CD14-positive monocyte (primary cell): ENCODE data around the gene ABCB8. TPM values are rescaled to one million over a fixed set of nuclear protein-coding genes. Genes with fewer than 3 reads are reported as not detected.

Source experiments
- DNase-seq, 3 donors: peaks; one replicate each; pipeline ENCODE4 v3.0.0-alpha.2; 2011 to 2022
- H2AFZ ChIP-seq: 2 replicates; pipeline ENCODE4 v1.6.0; 2012; ENCODE audit warnings: mild to moderate bottlenecking, low read depth, low read length, inconsistent platforms; ENCODE audit not compliant: insufficient read depth, poor library complexity, severe bottlenecking
- H3K27ac ChIP-seq, 2 donors: 1 replicate in 1 of 2; 2 replicates in 1 of 2; pipeline ENCODE4 v1.5.1; 2012 to 2013; ENCODE audit warnings: low read length in 2 of 2, control low read depth in 1 of 2, inconsistent platforms in 1 of 2, low read depth in 1 of 2, mild to moderate bottlenecking in 1 of 2
- H3K27me3 ChIP-seq, 2 donors: one replicate each; pipeline versions ENCODE4 v1.6.0 to v1.6.1; 2011 to 2013; ENCODE audit warnings: low read length in 2 of 2; ENCODE audit not compliant: control insufficient read depth in 2 of 2, insufficient read depth in 2 of 2
- H3K36me3 ChIP-seq, 2 donors: replicated peaks in 1 of 2; 1 replicate in 1 of 2; 2 replicates in 1 of 2; pipeline versions ENCODE4 v1.5.1 to v1.6.1; 2012 to 2013; ENCODE audit warnings: low read length in 2 of 2, control low read depth in 1 of 2, inconsistent platforms in 1 of 2, mild to moderate bottlenecking in 1 of 2; ENCODE audit not compliant: insufficient read depth in 2 of 2, control insufficient read depth in 1 of 2
- H3K4me1 ChIP-seq, 2 donors: 1 replicate in 1 of 2; 2 replicates in 1 of 2; pipeline versions ENCODE4 v1.5.1 to v1.6.1; 2012 to 2013; ENCODE audit warnings: low read length in 2 of 2, control low read depth in 1 of 2, inconsistent platforms in 1 of 2, mild to moderate bottlenecking in 1 of 2, moderate library complexity in 1 of 2; ENCODE audit not compliant: insufficient read depth in 2 of 2, control insufficient read depth in 1 of 2
- H3K4me2 ChIP-seq: replicated peaks from 2 replicates; pipeline ENCODE3; 2012; ENCODE audit warnings: low read length, moderate library complexity, mild to moderate bottlenecking; ENCODE audit not compliant: poor library complexity, severe bottlenecking; ENCODE audit errors: extremely low read depth
- H3K4me3 ChIP-seq, 3 experiments: fragments of 200-600 bp in 1 of 3; sonication (generic) in 1 of 3; replicated peaks in 1 of 3; 1 replicate in 2 of 3; 2 replicates in 1 of 3; pipeline ENCODE4 v1.5.1; 2011 to 2013; ENCODE audit warnings: low read length in 3 of 3, mild to moderate bottlenecking in 3 of 3, control low read depth in 2 of 3, low read depth in 2 of 3, inconsistent platforms in 1 of 3, moderate library complexity in 1 of 3
- H3K79me2 ChIP-seq: 2 replicates; pipeline ENCODE4 v1.6.0; 2012; ENCODE audit warnings: mild to moderate bottlenecking, control low read depth, inconsistent platforms, low read length, moderate library complexity; ENCODE audit not compliant: insufficient read depth
- H3K9ac ChIP-seq: 2 replicates; pipeline ENCODE4 v1.6.0; 2017; ENCODE audit warnings: low read length, mild to moderate bottlenecking; ENCODE audit not compliant: insufficient read depth, poor library complexity, severe bottlenecking
- H3K9me3 ChIP-seq, 2 donors: replicated peaks in 1 of 2; 1 replicate in 1 of 2; 2 replicates in 1 of 2; pipeline versions ENCODE4 v1.5.1 to v1.6.1; 2012 to 2013; ENCODE audit warnings: low read length in 2 of 2, control low read depth in 1 of 2; ENCODE audit not compliant: control insufficient read depth in 1 of 2, insufficient read depth in 1 of 2
- H4K20me1 ChIP-seq: 2 replicates; pipeline ENCODE4 v1.6.0; 2012; ENCODE audit warnings: mild to moderate bottlenecking, low read length, control low read depth, moderate library complexity; ENCODE audit not compliant: insufficient read depth
- H3K27ac Mint-ChIP-seq, 7 donors: one replicate each; pipeline ENCODE4 v1.8.0; 2020; ENCODE audit warnings: mild to moderate bottlenecking in 7 of 7, mixed read lengths in 7 of 7, moderate library complexity in 6 of 7, inconsistent platforms in 2 of 7
- H3K27me3 Mint-ChIP-seq, 3 donors: one replicate each; pipeline ENCODE4 v1.8.0; 2021 to 2022; ENCODE audit warnings: low read depth in 3 of 3, mild to moderate bottlenecking in 3 of 3, mixed read lengths in 3 of 3, moderate library complexity in 3 of 3, inconsistent platforms in 1 of 3
- H3K36me3 Mint-ChIP-seq, 2 donors: one replicate each; pipeline ENCODE4 v1.8.0; 2020; ENCODE audit warnings: mixed read lengths in 2 of 2, inconsistent platforms in 1 of 2, mild to moderate bottlenecking in 1 of 2
- H3K4me1 Mint-ChIP-seq: one replicate; pipeline ENCODE4 v1.8.0; 2020; ENCODE audit warnings: mild to moderate bottlenecking, mixed read lengths
- H3K4me3 Mint-ChIP-seq, 2 donors: one replicate each; pipeline ENCODE4 v1.8.0; 2020; ENCODE audit warnings: mild to moderate bottlenecking in 2 of 2, mixed read lengths in 2 of 2, moderate library complexity in 1 of 2
- H3K9me3 Mint-ChIP-seq, 7 donors: one replicate each; pipeline ENCODE4 v1.8.0; 2020 to 2022; ENCODE audit warnings: mixed read lengths in 7 of 7, mild to moderate bottlenecking in 6 of 7, moderate library complexity in 6 of 7, inconsistent platforms in 2 of 7
- WGBS: methylation state at CpG from one replicate; pipeline ENCODE4 v1.1.5; 2013; ENCODE audit warnings: missing lambda C conversion rate; ENCODE audit not compliant: insufficient coverage; 5-methylcytosine and 5-hydroxymethylcytosine counted together
- intact Hi-C, 2 donors: fragments of 100-400 bp; cut with micrococcal nuclease; formaldehyde crosslinking; loops; one replicate each; pipeline versions ENCODE4 v1.15.0 to v1.15.1; 2023
- polyA plus RNA-seq, 3 donors: library from polyadenylated mRNA; depleted of rRNA in 1 of 3; unstranded in 2 of 3; stranded (reverse) in 1 of 3; fragments of 300-500 nt in 2 of 3; fragments of >200 nt in 1 of 3; fragmentation: Illumina TruSeq in 2 of 3; gene quantifications; 1 replicate in 2 of 3; 2 replicates in 1 of 3; pipeline ENCODE4 v1.2.3, GENCODE V29; 2012 to 2021
- TF ChIP-seq, protein P1 (sequence below): fragments of 200-600 bp; IDR thresholded peaks from one replicate; pipeline ENCODE4 v1.8.0; 2022; ENCODE audit warnings: antibody characterized with exemption, mild to moderate bottlenecking

ABCB8 gene
- polyA plus RNA-seq, 3 donors = 9.3 to 19.9 (median 9.5) TPM

DNA sequence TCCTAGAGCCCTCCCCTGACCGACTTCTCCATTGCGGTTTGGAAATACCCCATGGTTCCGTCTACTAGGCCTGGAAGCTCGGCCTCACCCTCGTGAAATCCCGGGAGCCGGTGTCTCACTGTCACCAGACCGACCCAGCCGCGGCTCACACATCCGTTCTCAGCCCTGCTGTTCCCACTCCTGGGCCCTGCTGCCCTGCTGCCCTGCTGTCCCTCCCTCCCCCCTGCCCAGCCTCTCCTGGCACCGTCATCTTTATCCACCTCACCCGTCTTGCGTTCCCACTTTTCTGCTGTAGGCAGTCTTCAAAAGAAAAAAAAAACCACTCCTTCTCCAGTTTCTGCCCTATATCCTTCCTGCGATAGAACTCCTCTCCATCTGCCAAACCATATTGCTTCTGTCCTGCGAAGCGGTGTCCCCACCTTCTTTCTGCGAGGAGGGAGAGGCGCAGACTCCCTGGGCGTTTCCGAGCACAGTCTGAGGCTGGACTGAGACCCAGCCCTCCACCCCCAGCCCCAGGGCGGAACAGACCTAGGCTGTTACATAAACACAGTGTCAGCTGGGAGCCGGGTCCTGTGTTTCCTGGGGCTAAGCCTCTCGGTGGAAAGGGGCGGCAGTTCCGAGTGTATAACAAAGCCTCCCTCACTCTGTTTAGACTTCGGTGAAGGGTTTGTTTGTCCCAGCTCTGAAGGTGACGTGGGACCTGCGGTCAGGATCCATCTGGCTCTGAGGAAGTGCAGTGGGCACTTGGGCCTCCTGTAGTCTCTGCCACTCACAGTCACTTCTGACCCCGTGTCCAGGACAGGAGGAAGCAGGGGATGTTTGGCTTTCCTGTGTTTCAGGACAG, 60.8 kb downstream of the ABCB8 start:
- H3K36me3 ChIP-seq = peaks cover 2 to 15% of the 10 kb centered on the region in 2 donors
- H3K4me3 ChIP-seq = peak overlapping the region; percentile 40 to 95 (median 73)
- peaks cover 47 to 62% of the 10 kb centered on the region in 2 donors for H3K4me1 ChIP-seq
- peak overlapping the region; percentile 92 for H3K4me2 ChIP-seq
- H3K27me3 ChIP-seq = no peaks in the 10 kb centered on the region
- Mint-ChIP-seq H3K4me1 (peaks cover 53% of the 10 kb centered on the region), H3K27ac (peak overlapping the region; percentile 99 to 100 (median 99)), H3K9me3 (peaks cover 0 to 3% (median 0%) of the 10 kb centered on the region in 7 donors), H3K36me3 (peaks cover 19 to 21% of the 10 kb centered on the region in 2 donors), H3K27me3 (peaks cover 0 to 2% (median 0%) of the 10 kb centered on the region in 3 donors), H3K4me3 (peak overlapping the region; percentile 90 to 94)
- under 1% methylated on average over 25 of the region's 30 CpGs for WGBS
- peak; percentile 96 to 99 (median 96) for DNase-seq
- no peak overlapping the region for H2AFZ ChIP-seq
- TF ChIP-seq, protein P1, sequence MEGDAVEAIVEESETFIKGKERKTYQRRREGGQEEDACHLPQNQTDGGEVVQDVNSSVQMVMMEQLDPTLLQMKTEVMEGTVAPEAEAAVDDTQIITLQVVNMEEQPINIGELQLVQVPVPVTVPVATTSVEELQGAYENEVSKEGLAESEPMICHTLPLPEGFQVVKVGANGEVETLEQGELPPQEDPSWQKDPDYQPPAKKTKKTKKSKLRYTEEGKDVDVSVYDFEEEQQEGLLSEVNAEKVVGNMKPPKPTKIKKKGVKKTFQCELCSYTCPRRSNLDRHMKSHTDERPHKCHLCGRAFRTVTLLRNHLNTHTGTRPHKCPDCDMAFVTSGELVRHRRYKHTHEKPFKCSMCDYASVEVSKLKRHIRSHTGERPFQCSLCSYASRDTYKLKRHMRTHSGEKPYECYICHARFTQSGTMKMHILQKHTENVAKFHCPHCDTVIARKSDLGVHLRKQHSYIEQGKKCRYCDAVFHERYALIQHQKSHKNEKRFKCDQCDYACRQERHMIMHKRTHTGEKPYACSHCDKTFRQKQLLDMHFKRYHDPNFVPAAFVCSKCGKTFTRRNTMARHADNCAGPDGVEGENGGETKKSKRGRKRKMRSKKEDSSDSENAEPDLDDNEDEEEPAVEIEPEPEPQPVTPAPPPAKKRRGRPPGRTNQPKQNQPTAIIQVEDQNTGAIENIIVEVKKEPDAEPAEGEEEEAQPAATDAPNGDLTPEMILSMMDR = no peak
- H3K79me2 ChIP-seq = peaks cover 52% of the 10 kb centered on the region
- peaks cover 70% of the 10 kb centered on the region for H4K20me1 ChIP-seq
- intact Hi-C loops = loop anchor here in 1 of 2 donors (2.0 to 10.0 kb wide), 4 partner anchors 30 to 714 kb away; partner anchors contain the start of genes ABCB8, SLC4A2 and ZNF775
- H3K27ac ChIP-seq = peak overlapping the region; percentile 97 to 99
- peak overlapping the region; percentile 90 for H3K9ac ChIP-seq
- no peaks in the 10 kb centered on the region for H3K9me3 ChIP-seq

DNA sequence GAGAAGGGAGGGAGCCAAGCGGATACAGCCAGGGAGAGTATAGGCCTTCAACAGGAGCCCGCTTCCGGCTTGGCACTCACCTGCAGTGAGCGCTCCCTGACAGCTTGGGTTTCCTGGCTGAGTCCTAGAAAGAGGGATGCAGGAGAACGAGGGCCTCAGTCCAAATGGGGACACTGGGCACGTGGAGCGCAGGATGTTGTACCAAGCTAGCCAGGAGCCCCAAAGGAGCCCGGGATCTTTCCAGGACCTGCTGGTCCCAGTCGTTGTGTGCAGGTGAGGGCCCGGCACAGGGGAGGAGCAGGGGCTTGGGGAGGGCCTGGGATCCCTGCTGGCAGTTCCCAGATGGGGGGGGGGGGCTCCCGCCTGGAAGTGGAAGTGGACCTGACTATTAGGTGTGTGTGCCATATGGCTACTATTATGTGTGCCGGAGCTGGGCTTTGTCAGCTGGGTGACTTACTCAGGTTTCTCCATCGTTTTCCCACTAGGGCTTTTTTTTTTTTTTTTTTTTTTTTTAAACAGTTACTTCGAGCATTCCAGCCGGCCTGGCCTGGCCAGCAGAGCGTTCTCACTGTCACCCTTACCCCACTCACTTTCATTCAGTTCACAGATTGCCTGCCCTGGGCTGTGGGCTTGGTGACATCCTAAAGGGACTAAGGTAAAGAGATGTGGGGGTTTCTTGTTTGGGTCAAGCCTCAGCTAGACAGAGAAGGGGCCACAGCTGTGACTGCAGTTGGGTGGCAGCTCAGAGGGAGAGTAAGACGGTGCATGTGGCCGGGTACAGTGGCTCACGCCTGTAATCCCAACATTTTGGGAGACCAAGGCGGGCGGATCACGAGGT, 61.9 kb downstream of the ABCB8 start:
- intact Hi-C loops = loop anchor here (2.0 to 10.0 kb wide), 5 partner anchors 31 to 715 kb away; partner anchors contain the start of genes ABCB8 (in 1 of the 2), SLC4A2 (in 1 of the 2) and ZNF775 (in 1 of the 2)
- Histone ChIP-seq H3K27ac (peak overlapping the region; percentile 97 to 99), H3K9me3 (no peaks in the 10 kb centered on the region), H3K4me1 (peaks cover 46 to 59% of the 10 kb centered on the region in 2 donors), H3K4me2 (peak overlapping the region; percentile 92), H3K36me3 (peaks cover 2 to 17% of the 10 kb centered on the region in 2 donors), H3K9ac (peak overlapping the region; percentile 90), H3K79me2 (peaks cover 62% of the 10 kb centered on the region), H3K4me3 (peak overlapping the region; percentile 40 to 95 (median 73)), H3K27me3 (no peaks in the 10 kb centered on the region), H2AFZ (no peak overlapping the region), H4K20me1 (peaks cover 81% of the 10 kb centered on the region)
- peak overlapping the region; percentile 99 to 100 (median 99) for H3K27ac Mint-ChIP-seq
- H3K36me3 Mint-ChIP-seq = peaks cover 21 to 22% of the 10 kb centered on the region in 2 donors
- H3K4me3 Mint-ChIP-seq = peak overlapping the region; percentile 90 to 94
- WGBS = 88% methylated on average over 15 of the region's 22 CpGs
- peaks cover 53% of the 10 kb centered on the region for H3K4me1 Mint-ChIP-seq
- TF ChIP-seq, protein P1 = no peak
- peaks cover 0 to 2% (median 0%) of the 10 kb centered on the region in 3 donors for H3K27me3 Mint-ChIP-seq
- peaks cover 0 to 3% (median 0%) of the 10 kb centered on the region in 7 donors for H3K9me3 Mint-ChIP-seq
- no peak for DNase-seq
